Pancreas (tissue), 10 donors: ENCODE measurements around the gene HOXD3. TPM values are rescaled to one million over a fixed set of nuclear protein-coding genes. Genes with fewer than 3 reads are reported as not detected.
A peak's percentile ranks its signal among the peaks of the same experiment; 100 is the strongest.

ENCODE experiments used
- ATAC-seq, 4 donors: fragments of 200-7000 bp; cut with Tn5 transposase; one replicate each; pipeline versions ENCODE4 v1.8.0 to v1.9.1; 2020; ENCODE audit warnings: mild to moderate bottlenecking in 4 of 4, moderate library complexity in 4 of 4
- DNase-seq, 6 donors: peaks; one replicate each; pipeline ENCODE4 v3.0.0-alpha.2; 2020
- FAIRE-seq: peaks from 2 replicates; lab custom pipeline; 2012; peaks lifted over from hg19 to GRCh38; lab: Jason Lieb, UNC
- H3K27ac ChIP-seq, 4 donors: fragments of 200-600 bp; sonication (generic); 1 replicate in 3 of 4; 2 replicates in 1 of 4; pipeline versions ENCODE4 v1.5.0 to v1.8.0; 2020
- H3K27me3 ChIP-seq, 4 donors: fragments of 200-600 bp; one replicate each; pipeline ENCODE4 v1.8.0; 2021
- H3K36me3 ChIP-seq, 3 donors: fragments of 200-600 bp; sonication (generic) in 1 of 3; one replicate each; pipeline versions ENCODE4 v1.5.0 to v1.8.0; 2020 to 2021
- H3K4me1 ChIP-seq, 3 donors: fragments of 200-600 bp; one replicate each; pipeline ENCODE4 v1.8.0; 2021
- H3K4me3 ChIP-seq, 4 donors: fragments of 200-600 bp; sonication (generic) in 2 of 4; one replicate each; pipeline versions ENCODE4 v1.5.0 to v1.8.0; 2020 to 2021
- H3K9me3 ChIP-seq, 4 donors: fragments of 200-600 bp; one replicate each; pipeline ENCODE4 v1.8.0; 2021
- CTCF ChIP-seq, 4 donors: fragments of 200-600 bp; sonication (generic) in 3 of 4; IDR thresholded peaks; one replicate each; pipeline versions ENCODE4 v1.5.0 to v1.8.0; 2021; ENCODE audit warnings: antibody characterized with exemption in 4 of 4
- WGBS, 2 donors: extraction: QIAGEN DNeasy Blood & Tissue Kit; methylation state at CpG; one replicate each; pipeline ENCODE4 v1.1.7; 2013; 5-methylcytosine and 5-hydroxymethylcytosine counted together
- intact Hi-C, 3 donors: fragments of 100-400 bp; cut with DNase I; formaldehyde crosslinking; loops; one replicate each; pipeline versions ENCODE4 v1.11.1 to v1.14.2; 2022
- polyA plus RNA-seq, 2 donors: library from polyadenylated mRNA; stranded (reverse); fragments of 200-250 nt; gene quantifications; one replicate each; pipeline ENCODE4 v1.2.3, GENCODE V29; 2013
- total RNA-seq, 6 donors: library from RNA; stranded (reverse); fragmentation: NEBNext Ultra II Directional in 4 of 6; extraction: Animal tissue kit (Norgen Biotek cat#: 25700) in 4 of 6; gene quantifications; one replicate each; pipeline versions ENCODE4 v1.2.1 to v1.2.4, GENCODE V29; 2021 to 2023
- donor health status: healthy with polysubstance abuse.
- donor health status: DM: no; HTN: no; CAD: no; lungs with moderate emphysema.
- donor health status: DM: no; HTN: no; CAD: no.
- donor health status: control.
- donor health status: control.
- donor health status: Bipolar disorder and iron deficiency.
- donor health status: DM: yes; HTN: yes; CAD: no.
- donor health status: DM: no; HTN: no; CAD: no.
- donor health status: DM: no; HTN: no; CAD: no.
- donor health status: DM: yes; HTN: yes; CAD: no.

Gene HOXD3
- total and polyA plus RNA-seq, 8 donors = 0.19 to 0.68 (median 0.25) TPM; not detected in 1

- H3K27me3 ChIP-seq = peaks cover 0 to 54% (median 8%) of the 10 kb centered on the region in 4 donors
- peak in 3 of 4 donors; percentile 24 to 47 (median 34) for ATAC-seq
- no peak for TF ChIP-seq CTCF (IDR thresholded peaks at IDR 0.05)
- FAIRE-seq = no peak
- peak overlapping the region in 2 of 4 donors; percentile 5 to 35 for H3K4me3 ChIP-seq
- intact Hi-C loops = no loop called here
- 4% methylated on average over 60 to 68 of the region's 68 CpGs for WGBS, 2 donors
- no peak overlapping the region for H3K27ac ChIP-seq
- DNase-seq = peak in 1 of 6 donors; percentile 59
- H3K4me1 ChIP-seq = peaks cover 0 to 3% (median 0%) of the 10 kb centered on the region in 3 donors
- no peaks in the 10 kb centered on the region for H3K36me3 ChIP-seq
- H3K9me3 ChIP-seq = no peaks in the 10 kb centered on the region
Observed at GRCh38 chr2:176178038-176178756, 21.1 kb downstream of the HOXD3 start.

GRCh38 chr2:176178757-176179295 is 21.7 kb downstream of the HOXD3 start:
- DNase-seq (no peak), ATAC-seq (no peak), FAIRE-seq (no peak)
- Histone ChIP-seq H3K4me3 (peak overlapping the region in 1 of 4 donors; percentile 35), H3K27ac (no peak overlapping the region), H3K9me3 (no peaks in the 10 kb centered on the region), H3K36me3 (no peaks in the 10 kb centered on the region), H3K4me1 (peaks cover 0 to 3% (median 0%) of the 10 kb centered on the region in 3 donors), H3K27me3 (peaks cover 0 to 49% (median 8%) of the 10 kb centered on the region in 4 donors)
- WGBS, 2 donors = 19 to 20% methylated on average over 7 of the region's 7 CpGs
- intact Hi-C loops = no loop called here
- TF ChIP-seq CTCF (IDR thresholded peaks at IDR 0.05) = no peak

- H3K4me1 ChIP-seq = no peaks in the 10 kb centered on the region
- H3K27me3 ChIP-seq = peaks cover 0 to 45% (median 5%) of the 10 kb centered on the region in 4 donors
- TF ChIP-seq CTCF (IDR thresholded peaks at IDR 0.05) = no peak
- H3K27ac ChIP-seq = no peak overlapping the region
- 75 to 76% methylated on average over 3 of the region's 3 CpGs for WGBS, 2 donors
- H3K36me3 ChIP-seq = no peaks in the 10 kb centered on the region
- intact Hi-C loops = no loop called here
- H3K9me3 ChIP-seq = no peaks in the 10 kb centered on the region
- no peak overlapping the region for H3K4me3 ChIP-seq
- DNase-seq (no peak), FAIRE-seq (no peak), ATAC-seq (no peak)
Observed at GRCh38 chr2:176181551-176181950, 24.4 kb downstream of the HOXD3 start.

- FAIRE-seq = no peak
Observed at GRCh38 chr2:176182671-176183070, 25.6 kb downstream of the HOXD3 start.

More at GRCh38 chr2:176182671-176183070, 25.6 kb downstream of the HOXD3 start:
- H3K4me3 ChIP-seq = no peak overlapping the region
- intact Hi-C loops = no loop called here
- peaks cover 0 to 39% (median under 1%) of the 10 kb centered on the region in 4 donors for H3K27me3 ChIP-seq
- no peaks in the 10 kb centered on the region for H3K9me3 ChIP-seq
- no peak for DNase-seq
- no peak for TF ChIP-seq CTCF (IDR thresholded peaks at IDR 0.05)
- peaks cover 0 to 3% (median 0%) of the 10 kb centered on the region in 3 donors for H3K4me1 ChIP-seq
- H3K36me3 ChIP-seq = no peaks in the 10 kb centered on the region
- H3K27ac ChIP-seq = no peak overlapping the region
- no peak for ATAC-seq
- WGBS, 2 donors = 70 to 77% methylated on average over 3 of the region's 3 CpGs
